B cell (primary cell): ENCODE data around the gene ORAI1. TPM values are rescaled to one million over a fixed set of nuclear protein-coding genes. Genes with fewer than 3 reads are reported as not detected.
A peak's percentile ranks its signal among the peaks of the same experiment; 100 is the strongest.

Experiments
- ATAC-seq: fragments of 200-7000 bp; cut with Tn5 transposase; one replicate; pipeline ENCODE4 v1.10.0; 2021; ENCODE audit warnings: low read depth, mild to moderate bottlenecking, moderate number of reproducible peaks, moderate library complexity
- CTCF ChIA-PET: fragments of 350-600 bp; sonication (Branson Sonifier 250); formaldehyde crosslinking; loops from one replicate; lab custom pipeline; 2021; ENCODE audit warnings: antibody characterized with exemption, inconsistent platforms; lab: Charles Lee
- POLR2A ChIA-PET: fragments of 350-600 bp; sonication (Branson Sonifier 250); formaldehyde crosslinking; loops from one replicate; lab custom pipeline; 2021; ENCODE audit warnings: antibody characterized with exemption; lab: Charles Lee
- DNase-seq: peaks from one replicate; pipeline ENCODE4 v3.0.0; 2013
- H2AFZ ChIP-seq: 2 replicates; pipeline ENCODE4 v1.6.1; 2012; ENCODE audit warnings: mild to moderate bottlenecking, low read depth, low read length; ENCODE audit not compliant: insufficient read depth, poor library complexity, severe bottlenecking
- H3K27ac ChIP-seq, 2 donors: 1 replicate in 1 of 2; 2 replicates in 1 of 2; pipeline ENCODE4 v1.5.1; 2012 to 2013; ENCODE audit warnings: low read length in 2 of 2, mild to moderate bottlenecking in 2 of 2, moderate library complexity in 1 of 2
- H3K27me3 ChIP-seq, 4 experiments: fragments of 200-600 bp in 1 of 4; sonication (generic) in 1 of 4; replicated peaks in 1 of 4; 1 replicate in 2 of 4; 2 replicates in 2 of 4; pipeline versions ENCODE4 v1.6.1 to v1.7.0; 2013 to 2016; ENCODE audit warnings: low read length in 3 of 4, mild to moderate bottlenecking in 2 of 4, mixed read lengths in 1 of 4, moderate library complexity in 1 of 4; ENCODE audit not compliant: insufficient read depth in 4 of 4, control insufficient read depth in 3 of 4; ENCODE audit errors: control extremely low read depth in 1 of 4
- H3K36me3 ChIP-seq, 2 experiments: replicated peaks in 1 of 2; 1 replicate in 1 of 2; 2 replicates in 1 of 2; pipeline versions ENCODE4 v1.6.1 to v1.7.1; 2013; ENCODE audit warnings: low read length in 1 of 2; ENCODE audit not compliant: insufficient read depth in 2 of 2, control insufficient read depth in 1 of 2; ENCODE audit errors: control extremely low read depth in 1 of 2, extremely low read depth in 1 of 2
- H3K4me1 ChIP-seq, 2 donors: fragments of 200-600 bp in 1 of 2; sonication (generic) in 1 of 2; 1 replicate in 1 of 2; 2 replicates in 1 of 2; pipeline versions ENCODE4 v1.5.1 to v1.6.1; 2013 to 2017; ENCODE audit warnings: low read length in 2 of 2; ENCODE audit not compliant: control insufficient read depth in 2 of 2, insufficient read depth in 2 of 2
- H3K4me2 ChIP-seq: replicated peaks from 2 replicates; pipeline ENCODE3; 2012; ENCODE audit warnings: mild to moderate bottlenecking, low read depth, low read length; ENCODE audit not compliant: poor library complexity, severe bottlenecking
- H3K4me3 ChIP-seq, 5 experiments: fragments of 200-600 bp in 1 of 5; sonication (generic) in 1 of 5; 1 replicate in 3 of 5; 2 replicates in 2 of 5; pipeline versions ENCODE4 v1.5.1 to v1.7.0; 2011 to 2016; ENCODE audit warnings: low read length in 4 of 5, mild to moderate bottlenecking in 4 of 5, low read depth in 2 of 5, control low read depth in 1 of 5, moderate library complexity in 1 of 5; ENCODE audit not compliant: insufficient read depth in 1 of 5; ENCODE audit errors: control extremely low read depth in 1 of 5, extremely low read depth in 1 of 5
- H3K79me2 ChIP-seq: fragments of 200-600 bp; sonication (generic); one replicate; pipeline ENCODE4 v1.6.0; 2016; ENCODE audit warnings: low read length; ENCODE audit not compliant: control insufficient read depth, insufficient read depth
- H3K9ac ChIP-seq: fragments of 200-600 bp; sonication (generic); 2 replicates; pipeline ENCODE4 v1.6.1; 2017; ENCODE audit warnings: mild to moderate bottlenecking, low read length, moderate library complexity
- H3K9me3 ChIP-seq, 3 donors: one replicate each; pipeline versions ENCODE4 v1.6.1 to v1.7.1; 2013; ENCODE audit warnings: low read length in 2 of 3; ENCODE audit not compliant: control insufficient read depth in 2 of 3, insufficient read depth in 1 of 3; ENCODE audit errors: control extremely low read depth in 1 of 3
- H4K20me1 ChIP-seq: 2 replicates; pipeline ENCODE4 v1.6.0; 2012; ENCODE audit warnings: mild to moderate bottlenecking, low read length; ENCODE audit not compliant: insufficient read depth, control insufficient read depth, poor library complexity, severe bottlenecking
- H3K27ac Mint-ChIP-seq: one replicate; pipeline ENCODE4 v1.8.0; 2021; ENCODE audit warnings: mixed read lengths
- H3K27me3 Mint-ChIP-seq: one replicate; pipeline ENCODE4 v1.8.0; 2021; ENCODE audit warnings: mixed read lengths
- H3K4me1 Mint-ChIP-seq: one replicate; pipeline ENCODE4 v1.8.0; 2021; ENCODE audit warnings: mixed read lengths
- H3K4me3 Mint-ChIP-seq: one replicate; pipeline ENCODE4 v1.8.0; 2021; ENCODE audit warnings: mixed read lengths
- H3K9me3 Mint-ChIP-seq: one replicate; pipeline ENCODE4 v1.8.0; 2022; ENCODE audit warnings: mixed read lengths; ENCODE audit not compliant: insufficient read depth
- CTCF ChIP-seq: fragments of 200-600 bp; IDR thresholded peaks from one replicate; pipeline ENCODE4 v1.8.0; 2022; ENCODE audit warnings: antibody characterized with exemption, mild to moderate bottlenecking
- EZH2 ChIP-seq: IDR thresholded peaks from 2 replicates; pipeline ENCODE4 v1.6.1; 2012; ENCODE audit warnings: borderline replicate concordance, low read depth, mild to moderate bottlenecking, moderate library complexity, low read length; ENCODE audit not compliant: insufficient read depth, poor library complexity, severe bottlenecking
- WGBS: methylation state at CpG from one replicate; pipeline ENCODE4 v1.1.5; 2013; ENCODE audit warnings: missing lambda C conversion rate; ENCODE audit not compliant: insufficient coverage; 5-methylcytosine and 5-hydroxymethylcytosine counted together
- intact Hi-C: fragments of 100-400 bp; cut with micrococcal nuclease; formaldehyde crosslinking; loops from one replicate; pipeline ENCODE4 v1.10.0; 2022
- polyA plus RNA-seq: library from polyadenylated mRNA; depleted of rRNA; stranded (reverse); fragments of >200 nt; gene quantifications from 2 replicates; pipeline ENCODE4 v1.2.3, GENCODE V29; 2012
- total RNA-seq, 2 donors: library from RNA; stranded (reverse); fragments of 120-200 nt in 1 of 2; gene quantifications; 1 replicate in 1 of 2; 2 replicates in 1 of 2; pipeline versions ENCODE4 v1.2.3 to v1.2.4, GENCODE V29; 2013 to 2022

Gene ORAI1
- total and polyA plus RNA-seq, 2 donors (not counting 1 experiment from before 2014, with no cell fraction given) = 43.2 to 66.0 TPM

GRCh38 chr12:121578230-121579189, 47.8 kb upstream of the ORAI1 start:
- Histone ChIP-seq H3K27ac (peak overlapping the region in 1 of 2 donors; percentile 77), H3K27me3 (no peaks in the 10 kb centered on the region), H3K9me3 (no peaks in the 10 kb centered on the region), H3K36me3 (peaks cover 0 to 16% of the 10 kb centered on the region in 2 experiments), H3K4me3 (peak overlapping the region in 4 of 5 experiments; percentile 57 to 93 (median 64)), H3K4me2 (peak overlapping the region; percentile 97), H4K20me1 (no peaks in the 10 kb centered on the region), H3K9ac (peak overlapping the region; percentile 82), H3K79me2 (no peaks in the 10 kb centered on the region), H3K4me1 (peaks cover 23 to 47% of the 10 kb centered on the region in 2 donors), H2AFZ (peak overlapping the region; percentile 90)
- H3K4me3 Mint-ChIP-seq = peak overlapping the region; percentile 94
- H3K9me3 Mint-ChIP-seq = no peaks in the 10 kb centered on the region
- DNase-seq = peak; percentile 62
- CTCF ChIA-PET = interaction anchor here (0.9 to 9.0 kb wide), 15 partner anchors 10 to 195 kb away, joined by 3 to 72 read pairs (median 5); partner anchors contain the start of gene ORAI1
- peak; percentile 7 for ATAC-seq
- peak overlapping the region; percentile 90 for H3K27ac Mint-ChIP-seq
- intact Hi-C loops = loop anchor here (1.0 kb wide), 2 partner anchors 48 to 78 kb away; partner anchors contain the start of gene ORAI1
- WGBS = 30% methylated on average over 72 of the region's 77 CpGs
- POLR2A ChIA-PET = interaction anchor here (0.6 to 5.6 kb wide), 7 partner anchors 10 to 83 kb away, joined by 3 to 74 read pairs (median 11); partner anchors contain the start of gene ORAI1
- no peaks in the 10 kb centered on the region for H3K27me3 Mint-ChIP-seq
- H3K4me1 Mint-ChIP-seq = peaks cover 37% of the 10 kb centered on the region
- TF ChIP-seq CTCF (peak; percentile 33), EZH2 (no peak)
